ENCODE data around the gene BLNK.

The BLNK gene

DNA sequence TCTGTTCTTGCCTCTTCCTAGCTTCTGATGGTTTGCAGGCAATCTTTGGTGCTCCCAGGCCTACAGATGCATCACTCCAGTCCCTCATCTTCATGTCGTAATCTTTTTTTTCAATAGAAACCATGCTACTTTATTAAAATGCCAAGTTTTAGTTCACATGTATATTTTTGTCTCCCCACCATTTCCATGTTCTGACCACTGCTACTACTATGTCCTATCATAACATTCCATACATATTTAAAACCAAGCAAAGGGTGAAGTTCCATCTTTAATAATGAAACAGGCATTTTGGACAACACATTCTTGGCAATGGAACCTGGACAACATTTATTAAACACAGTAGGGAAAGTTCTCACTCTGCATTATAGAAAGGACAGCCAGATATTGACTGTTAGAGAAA, 82.5 kb downstream of the BLNK start:
- H3K4me1 ChIP-seq (ENCODE audit: insufficient read depth, low read length) = no peaks in the 10 kb centered on the region
- H3K9ac ChIP-seq (ENCODE audit: low read depth, low read length) = no peak overlapping the region
- H3K9me3 ChIP-seq (ENCODE audit: insufficient read depth, low read length, severe bottlenecking) = no peaks in the 10 kb centered on the region
- H3K79me2 ChIP-seq (ENCODE audit: insufficient read depth, low read length) = no peaks in the 10 kb centered on the region
- no peak for DNase-seq
- H3K27me3 ChIP-seq (ENCODE audit: insufficient read depth, low read length, poor library complexity) = no peaks in the 10 kb centered on the region
- TF ChIP-seq EZH2 (IDR thresholded peaks at IDR 0.05; ENCODE audit: borderline replicate concordance, low read depth, low read length, severe bottlenecking) = no peak
- TF ChIP-seq, protein P1, sequence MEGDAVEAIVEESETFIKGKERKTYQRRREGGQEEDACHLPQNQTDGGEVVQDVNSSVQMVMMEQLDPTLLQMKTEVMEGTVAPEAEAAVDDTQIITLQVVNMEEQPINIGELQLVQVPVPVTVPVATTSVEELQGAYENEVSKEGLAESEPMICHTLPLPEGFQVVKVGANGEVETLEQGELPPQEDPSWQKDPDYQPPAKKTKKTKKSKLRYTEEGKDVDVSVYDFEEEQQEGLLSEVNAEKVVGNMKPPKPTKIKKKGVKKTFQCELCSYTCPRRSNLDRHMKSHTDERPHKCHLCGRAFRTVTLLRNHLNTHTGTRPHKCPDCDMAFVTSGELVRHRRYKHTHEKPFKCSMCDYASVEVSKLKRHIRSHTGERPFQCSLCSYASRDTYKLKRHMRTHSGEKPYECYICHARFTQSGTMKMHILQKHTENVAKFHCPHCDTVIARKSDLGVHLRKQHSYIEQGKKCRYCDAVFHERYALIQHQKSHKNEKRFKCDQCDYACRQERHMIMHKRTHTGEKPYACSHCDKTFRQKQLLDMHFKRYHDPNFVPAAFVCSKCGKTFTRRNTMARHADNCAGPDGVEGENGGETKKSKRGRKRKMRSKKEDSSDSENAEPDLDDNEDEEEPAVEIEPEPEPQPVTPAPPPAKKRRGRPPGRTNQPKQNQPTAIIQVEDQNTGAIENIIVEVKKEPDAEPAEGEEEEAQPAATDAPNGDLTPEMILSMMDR (IDR thresholded peaks at IDR 0.05; ENCODE audit: borderline replicate concordance, extremely low read depth, low read length, poor library complexity, severe bottlenecking) = no peak
- ATAC-seq (ENCODE audit: insufficient read depth, low read depth) = no peak
- H3K27ac ChIP-seq (ENCODE audit: low read length) = no peak overlapping the region
- H3K4me3 ChIP-seq (ENCODE audit: low read depth in 1 of 2, low read length in 2 of 2) = no peak overlapping the region
- H4K20me1 ChIP-seq (ENCODE audit: insufficient read depth, low read length) = no peaks in the 10 kb centered on the region
- no peak overlapping the region for H2AFZ ChIP-seq (ENCODE audit: low read depth, low read length)
- no peaks in the 10 kb centered on the region for H3K36me3 ChIP-seq (ENCODE audit: insufficient read depth, low read length)
- no peak overlapping the region for H3K4me2 ChIP-seq (ENCODE audit: insufficient read depth, low read length)

DNA sequence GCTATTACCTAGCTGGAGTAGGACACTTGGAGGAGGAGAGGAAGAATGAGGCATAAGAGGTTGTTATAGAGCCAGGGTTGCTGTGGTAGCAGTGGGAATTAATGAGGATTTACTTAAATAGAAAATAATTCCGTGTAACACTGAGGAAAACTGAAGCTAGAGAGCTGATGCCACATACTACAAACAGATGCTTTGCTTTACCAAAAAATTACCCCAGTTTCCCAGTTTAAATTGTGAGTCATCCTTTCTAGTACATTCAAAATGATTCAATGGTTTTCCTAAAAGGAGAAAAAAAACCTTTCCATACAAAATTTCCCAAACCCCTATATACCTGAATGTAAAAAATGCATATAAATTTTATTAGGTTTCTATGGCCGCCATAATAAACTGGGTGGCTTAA, 82.9 kb downstream of the BLNK start:
- Histone ChIP-seq H3K4me1 (ENCODE audit: insufficient read depth, low read length) (no peaks in the 10 kb centered on the region), H3K79me2 (ENCODE audit: insufficient read depth, low read length) (no peaks in the 10 kb centered on the region), H3K36me3 (ENCODE audit: insufficient read depth, low read length) (no peaks in the 10 kb centered on the region), H2AFZ (ENCODE audit: low read depth, low read length) (no peak overlapping the region), H3K4me2 (ENCODE audit: insufficient read depth, low read length) (no peak overlapping the region), H3K9ac (ENCODE audit: low read depth, low read length) (no peak overlapping the region), H3K4me3 (ENCODE audit: low read depth in 1 of 2, low read length in 2 of 2) (no peak overlapping the region), H4K20me1 (ENCODE audit: insufficient read depth, low read length) (no peaks in the 10 kb centered on the region), H3K27me3 (ENCODE audit: insufficient read depth, low read length, poor library complexity) (no peaks in the 10 kb centered on the region), H3K9me3 (ENCODE audit: insufficient read depth, low read length, severe bottlenecking) (no peaks in the 10 kb centered on the region), H3K27ac (ENCODE audit: low read length) (no peak overlapping the region)
- ATAC-seq (ENCODE audit: insufficient read depth, low read depth) (no peak), DNase-seq (no peak)
- TF ChIP-seq EZH2 (IDR thresholded peaks at IDR 0.05; ENCODE audit: borderline replicate concordance, low read depth, low read length, severe bottlenecking) = no peak
- TF ChIP-seq, protein P1 (IDR thresholded peaks at IDR 0.05; ENCODE audit: borderline replicate concordance, extremely low read depth, low read length, poor library complexity, severe bottlenecking) = no peak

DNA sequence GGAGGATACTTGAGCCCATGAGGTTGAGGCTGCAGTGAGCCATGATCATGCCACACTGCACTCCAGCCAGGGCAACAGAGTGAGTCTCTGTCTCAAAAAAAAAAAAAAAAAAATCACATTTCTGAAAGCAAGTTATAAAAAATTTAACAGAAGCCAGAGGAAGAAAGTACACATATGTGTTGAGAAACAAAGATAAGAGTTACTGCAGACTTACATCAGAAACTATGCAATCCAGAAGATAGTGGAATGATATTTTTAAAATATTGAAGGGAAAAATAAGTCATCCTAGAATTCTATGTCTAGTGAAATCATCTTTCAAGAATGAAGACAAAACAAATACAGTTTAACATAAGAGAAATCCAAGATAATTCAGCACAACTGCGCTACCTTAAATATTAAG, 94.4 kb downstream of the BLNK start:
- H3K27me3 ChIP-seq (ENCODE audit: insufficient read depth, low read length, poor library complexity) = no peaks in the 10 kb centered on the region
- H3K4me1 ChIP-seq (ENCODE audit: insufficient read depth, low read length) = no peaks in the 10 kb centered on the region
- no peaks in the 10 kb centered on the region for H3K79me2 ChIP-seq (ENCODE audit: insufficient read depth, low read length)
- no peak overlapping the region for H2AFZ ChIP-seq (ENCODE audit: low read depth, low read length)
- H3K4me2 ChIP-seq (ENCODE audit: insufficient read depth, low read length) = no peak overlapping the region
- no peaks in the 10 kb centered on the region for H3K36me3 ChIP-seq (ENCODE audit: insufficient read depth, low read length)
- H3K9me3 ChIP-seq (ENCODE audit: insufficient read depth, low read length, severe bottlenecking) = peaks cover 16% of the 10 kb centered on the region
- TF ChIP-seq, protein P1 (IDR thresholded peaks at IDR 0.05; ENCODE audit: borderline replicate concordance, extremely low read depth, low read length, poor library complexity, severe bottlenecking) = no peak
- no peaks in the 10 kb centered on the region for H4K20me1 ChIP-seq (ENCODE audit: insufficient read depth, low read length)
- H3K4me3 ChIP-seq (ENCODE audit: low read depth in 1 of 2, low read length in 2 of 2) = no peak overlapping the region
- no peak overlapping the region for H3K27ac ChIP-seq (ENCODE audit: low read length)
- no peak for ATAC-seq (ENCODE audit: insufficient read depth, low read depth)
- DNase-seq = no peak
- H3K9ac ChIP-seq (ENCODE audit: low read depth, low read length) = no peak overlapping the region

DNA sequence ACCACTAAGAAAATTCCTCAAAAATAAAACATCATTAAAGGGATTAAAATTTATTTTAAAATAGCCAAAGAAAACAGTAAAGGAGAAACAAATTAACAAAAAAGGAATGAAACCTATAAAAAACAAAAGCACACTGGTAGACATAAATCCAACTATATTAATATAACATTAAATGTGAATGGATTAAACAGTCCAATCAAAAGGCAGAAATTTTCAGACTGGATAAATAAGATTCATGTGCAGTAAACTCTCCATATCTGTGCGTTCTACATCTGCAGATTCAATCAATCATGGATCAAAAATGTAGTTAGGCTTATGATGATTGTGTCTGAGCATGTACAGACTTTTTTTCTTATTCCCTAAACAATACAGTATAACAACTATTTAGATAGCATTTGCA, 98.7 kb downstream of the BLNK start:
- DNase-seq (no peak), ATAC-seq (ENCODE audit: insufficient read depth, low read depth) (no peak)
- Histone ChIP-seq H3K9me3 (ENCODE audit: insufficient read depth, low read length, severe bottlenecking) (peaks cover 20% of the 10 kb centered on the region), H3K4me1 (ENCODE audit: insufficient read depth, low read length) (no peaks in the 10 kb centered on the region), H3K27ac (ENCODE audit: low read length) (no peak overlapping the region), H3K27me3 (ENCODE audit: insufficient read depth, low read length, poor library complexity) (no peaks in the 10 kb centered on the region), H3K9ac (ENCODE audit: low read depth, low read length) (no peak overlapping the region), H2AFZ (ENCODE audit: low read depth, low read length) (no peak overlapping the region), H3K4me2 (ENCODE audit: insufficient read depth, low read length) (no peak overlapping the region), H3K36me3 (ENCODE audit: insufficient read depth, low read length) (no peaks in the 10 kb centered on the region), H3K4me3 (ENCODE audit: low read depth in 1 of 2, low read length in 2 of 2) (no peak overlapping the region), H3K79me2 (ENCODE audit: insufficient read depth, low read length) (no peaks in the 10 kb centered on the region), H4K20me1 (ENCODE audit: insufficient read depth, low read length) (no peaks in the 10 kb centered on the region)
- TF ChIP-seq, protein P1 (IDR thresholded peaks at IDR 0.05; ENCODE audit: borderline replicate concordance, extremely low read depth, low read length, poor library complexity, severe bottlenecking) = no peak
- TF ChIP-seq EZH2 (IDR thresholded peaks at IDR 0.05; ENCODE audit: borderline replicate concordance, low read depth, low read length, severe bottlenecking) = no peak

Data from DND-41 (cell line).